GM23338 (cell line): ENCODE data around the gene KAT2A. TPM values are rescaled to one million over a fixed set of nuclear protein-coding genes. Genes with fewer than 3 reads are reported as not detected.

Experiments
- ATAC-seq: fragments of 200-7000 bp; cut with Tn5 transposase; 3 replicates; pipeline ENCODE4 v1.9.1; 2020
- DNase-seq: peaks from one replicate; pipeline ENCODE4 v3.0.0-alpha.2; 2015; ENCODE audit warnings: low spot score
- H2AFZ ChIP-seq: fragments of 200-600 bp; sonication (generic); 2 replicates; pipeline ENCODE4 v1.8.0; 2016; ENCODE audit warnings: antibody characterized with exemption, mild to moderate bottlenecking, moderate library complexity
- H3F3A ChIP-seq: fragments of 200-600 bp; sonication (generic); replicated peaks from 2 replicates; pipeline ENCODE4 v1.8.0; 2017; ENCODE audit warnings: antibody characterized with exemption, mixed run types, low read depth
- H3K27ac ChIP-seq: fragments of 200-600 bp; sonication (generic); 2 replicates; pipeline ENCODE4 v1.6.1; 2016; ENCODE audit warnings: low read depth
- H3K27me3 ChIP-seq: fragments of 200-600 bp; sonication (generic); 2 replicates; pipeline ENCODE4 v1.8.0; 2016; ENCODE audit warnings: mild to moderate bottlenecking, mixed run types, moderate library complexity; ENCODE audit not compliant: insufficient read depth
- H3K36me3 ChIP-seq: fragments of 200-600 bp; sonication (generic); 2 replicates; pipeline ENCODE4 v1.8.0; 2016; ENCODE audit warnings: mild to moderate bottlenecking; ENCODE audit not compliant: insufficient read depth
- H3K4me1 ChIP-seq: fragments of 200-600 bp; sonication (generic); 2 replicates; pipeline ENCODE4 v1.8.0; 2016; ENCODE audit warnings: mild to moderate bottlenecking, moderate library complexity; ENCODE audit not compliant: insufficient read depth
- H3K4me2 ChIP-seq: fragments of 200-600 bp; sonication (generic); 2 replicates; pipeline ENCODE4 v1.7.1; 2017; ENCODE audit warnings: mixed run types
- H3K4me3 ChIP-seq: fragments of 200-600 bp; sonication (generic); 2 replicates; pipeline ENCODE4 v1.6.1; 2016; ENCODE audit warnings: mixed run types
- H3K79me2 ChIP-seq: fragments of 200-600 bp; sonication (generic); replicated peaks from 2 replicates; pipeline ENCODE4 v1.8.0; 2017; ENCODE audit warnings: mild to moderate bottlenecking; ENCODE audit not compliant: insufficient read depth
- H3K9me2 ChIP-seq: fragments of 200-600 bp; sonication (generic); 2 replicates; pipeline ENCODE4 v1.8.0; 2017; ENCODE audit not compliant: insufficient read depth
- H4K20me1 ChIP-seq: fragments of 200-600 bp; sonication (generic); replicated peaks from 2 replicates; pipeline ENCODE4 v1.8.0; 2017; ENCODE audit warnings: mild to moderate bottlenecking; ENCODE audit not compliant: insufficient read depth
- H3K27ac Mint-ChIP-seq: 2 replicates; pipeline ENCODE4 v1.8.0; 2020; ENCODE audit warnings: inconsistent platforms, mild to moderate bottlenecking, moderate library complexity, mixed read lengths
- H3K27me3 Mint-ChIP-seq: 3 replicates; pipeline ENCODE4 v1.8.0; 2022; ENCODE audit warnings: low read depth, mild to moderate bottlenecking, moderate library complexity, mixed read lengths, inconsistent platforms; ENCODE audit not compliant: insufficient read depth, poor library complexity
- H3K36me3 Mint-ChIP-seq: 3 replicates; pipeline ENCODE4 v1.8.0; 2021; ENCODE audit warnings: low read depth, mild to moderate bottlenecking, inconsistent platforms, moderate library complexity, mixed read lengths
- H3K4me1 Mint-ChIP-seq: 3 replicates; pipeline ENCODE4 v1.8.0; 2020; ENCODE audit warnings: mild to moderate bottlenecking, inconsistent platforms, mixed read lengths
- H3K4me3 Mint-ChIP-seq: 3 replicates; pipeline ENCODE4 v1.8.0; 2021; ENCODE audit warnings: moderate library complexity, mild to moderate bottlenecking, inconsistent platforms, mixed read lengths
- H3K9me3 Mint-ChIP-seq: 3 replicates; pipeline ENCODE4 v1.8.0; 2020; ENCODE audit warnings: moderate library complexity, mild to moderate bottlenecking, inconsistent platforms, mixed read lengths
- CREB1 ChIP-seq: fragments of 250-450 bp; sonication (Bioruptor Pico); IDR thresholded peaks from 2 replicates; pipeline ENCODE4 v1.5.0; 2020; ENCODE audit warnings: low read depth, mild to moderate bottlenecking, moderate library complexity
- EZH2 ChIP-seq: fragments of 200-600 bp; sonication (generic); IDR thresholded peaks from one replicate; pipeline ENCODE4 v1.8.0; 2017; ENCODE audit warnings: antibody characterized with exemption, mild to moderate bottlenecking, low read depth; ENCODE audit not compliant: unreplicated experiment
- EZH2phosphoT487 ChIP-seq: fragments of 200-600 bp; sonication (generic); IDR thresholded peaks from one replicate; pipeline ENCODE4 v1.8.1; 2018; ENCODE audit warnings: antibody characterized with exemption; ENCODE audit not compliant: unreplicated experiment
- JUNB ChIP-seq: IDR thresholded peaks from one replicate; pipeline ENCODE4 v1.6.1; 2016; ENCODE audit warnings: antibody characterized with exemption; ENCODE audit not compliant: unreplicated experiment
- NANOG ChIP-seq: IDR thresholded peaks from 2 replicates; pipeline ENCODE4 v1.6.1; 2016; ENCODE audit warnings: antibody characterized with exemption, borderline replicate concordance
- POLR2AphosphoS5 ChIP-seq: IDR thresholded peaks from 2 replicates; pipeline ENCODE4 v1.6.1; 2016; ENCODE audit warnings: antibody characterized with exemption, low read depth
- REST ChIP-seq: IDR thresholded peaks from one replicate; pipeline ENCODE4 v1.6.1; 2018; ENCODE audit warnings: antibody characterized with exemption; ENCODE audit not compliant: unreplicated experiment
- STAT1 ChIP-seq: IDR thresholded peaks from one replicate; pipeline ENCODE4 v1.6.1; 2016; ENCODE audit warnings: antibody characterized with exemption; ENCODE audit not compliant: unreplicated experiment
- ZNF114 ChIP-seq: fragments of 250-450 bp; sonication (Bioruptor Pico); IDR thresholded peaks from 2 replicates; pipeline ENCODE4 v1.5.0; 2020; ENCODE audit warnings: mild to moderate bottlenecking, moderate library complexity
- ZNF331 ChIP-seq: fragments of 250-450 bp; sonication (Bioruptor Pico); IDR thresholded peaks from 2 replicates; pipeline ENCODE4 v1.5.0; 2020; ENCODE audit warnings: low read depth, mild to moderate bottlenecking, moderate library complexity
- ZNF462 ChIP-seq: fragments of 250-450 bp; sonication (Bioruptor Pico); IDR thresholded peaks from 2 replicates; pipeline ENCODE4 v1.5.0; 2020; ENCODE audit warnings: mild to moderate bottlenecking, moderate library complexity
- polyA plus RNA-seq: library from polyadenylated mRNA; unstranded; fragments of >200 nt; fragmentation: Nextera tagmentation; extraction: Ambion mirVana; gene quantifications from 2 replicates; pipeline ENCODE4 v1.2.1, GENCODE V29; 2016
- total RNA-seq: library from RNA; depleted of rRNA; stranded (reverse); fragments of >200 nt; shearing (Covaris generic); gene quantifications from 2 replicates; pipeline ENCODE4 v1.2.3, GENCODE V29; 2014

Gene KAT2A
- total and polyA plus RNA-seq, 2 experiments from 2014 or later, result 13.9 to 25.2 TPM

DNA sequence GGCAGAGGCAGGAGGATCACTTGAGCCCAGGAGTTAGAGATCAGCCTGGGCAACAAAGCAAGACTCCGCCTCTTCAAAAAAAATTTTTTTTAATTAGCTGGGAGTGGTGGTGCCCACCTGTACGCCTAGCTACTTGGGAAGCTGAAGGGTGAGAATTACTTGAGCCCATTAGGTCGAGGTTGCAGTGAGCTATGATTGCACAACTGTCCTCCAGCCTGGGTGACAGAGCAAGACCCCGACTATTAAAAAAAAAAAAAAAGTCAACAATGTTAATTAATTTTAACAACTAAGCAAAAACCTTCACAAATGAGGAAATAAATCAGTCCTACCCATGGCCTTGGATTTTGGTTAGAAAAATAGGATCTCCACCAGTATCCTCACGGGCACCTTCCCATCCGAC, 14.0 kb downstream of the KAT2A start (continued):
- TF ChIP-seq ZNF331 (CRISPR knock-in tag), result no peak

DNA sequence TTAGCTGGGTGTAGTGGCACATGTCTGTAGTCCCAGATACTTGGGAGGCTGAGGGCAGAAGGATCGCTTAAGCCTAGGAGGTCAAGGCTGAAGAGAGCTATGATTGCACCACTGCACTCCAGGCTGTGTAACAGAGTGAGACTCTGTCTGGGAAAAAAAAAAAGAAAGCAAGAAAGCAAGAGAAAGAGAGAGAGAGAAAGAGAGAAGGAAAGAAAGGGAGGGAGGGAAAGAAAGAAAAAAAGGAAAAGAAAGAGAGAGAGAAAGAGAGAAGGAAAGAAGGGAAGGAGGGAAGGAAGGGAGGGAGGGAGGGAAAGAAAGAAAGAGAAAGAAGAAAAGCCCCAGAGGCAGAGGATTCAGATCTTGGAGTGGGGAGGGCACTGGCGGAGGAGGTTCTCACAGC, 15.2 kb downstream of the KAT2A start:
- no peak overlapping the region for H3K27ac Mint-ChIP-seq
- 0 out of 2 replicates have a peak, but pooled peaks cover 6% of the 10 kb centered on the region for H3F3A ChIP-seq
- no peak overlapping the region for H3K4me3 Mint-ChIP-seq
- no peaks in the 10 kb centered on the region for H3K36me3 ChIP-seq
- peaks cover 22% of the 10 kb centered on the region for H3K4me1 Mint-ChIP-seq
- H2AFZ ChIP-seq, result no peak overlapping the region
- no peaks in the 10 kb centered on the region; the same call in 2 of the 3 replicates for H3K9me3 Mint-ChIP-seq
- peaks cover 24% of the 10 kb centered on the region for H3K27me3 Mint-ChIP-seq
- TF ChIP-seq NANOG, result no peak
- TF ChIP-seq EZH2, result no peak
- TF ChIP-seq ZNF462 (CRISPR knock-in tag), result no peak
- TF ChIP-seq CREB1 (CRISPR knock-in tag), result no peak
- no peak for TF ChIP-seq POLR2AphosphoS5
- TF ChIP-seq REST, result no peak
- no peak for TF ChIP-seq ZNF114 (CRISPR knock-in tag)
- TF ChIP-seq JUNB, result no peak
- TF ChIP-seq ZNF331 (CRISPR knock-in tag), result no peak
- no peak for TF ChIP-seq STAT1
- no peak for TF ChIP-seq EZH2phosphoT487
- H3K4me2 ChIP-seq, result no peak overlapping the region
- H3K4me3 ChIP-seq, result no peak overlapping the region
- H3K27me3 ChIP-seq, result no peaks in the 10 kb centered on the region
- peaks cover 14% of the 10 kb centered on the region for H3K4me1 ChIP-seq
- ATAC-seq (no peak), DNase-seq (no peak)
- H3K27ac ChIP-seq, result no peak overlapping the region
- H4K20me1 ChIP-seq, result no peaks in the 10 kb centered on the region
- no peaks in the 10 kb centered on the region for H3K9me2 ChIP-seq
- no peaks in the 10 kb centered on the region; the same call in 2 of the 3 replicates for H3K36me3 Mint-ChIP-seq
- H3K79me2 ChIP-seq, result no peaks in the 10 kb centered on the region
